RWPE2 (cell line): ENCODE results near the gene IFT81.
A peak's percentile ranks its signal among the peaks of the same experiment; 100 is the strongest.
"Not testable (repeated sequence)": the region's sequence is repeated elsewhere in the genome, so short reads cannot be mapped to it uniquely, and the experiment has no call there.

Experiments
- ATAC-seq: fragments of 200-7000 bp; cut with Tn5 transposase; 3 replicates; pipeline ENCODE4 v1.9.1; 2021; ENCODE audit warnings: low read depth
- DNase-seq: peaks from one replicate; pipeline ENCODE4 v3.0.0-alpha.2; 2020; ENCODE audit warnings: low spot score
- H3K27ac ChIP-seq: fragments of 450-650 bp; 2 replicates; pipeline ENCODE4 v1.5.1; 2017; ENCODE audit warnings: mild to moderate bottlenecking; ENCODE audit not compliant: poor library complexity, severe bottlenecking
- H3K27me3 ChIP-seq: fragments of 250-450 bp; sonication (Bioruptor Pico); 2 replicates; pipeline ENCODE4 v1.5.1; 2021; ENCODE audit warnings: mild to moderate bottlenecking, moderate library complexity; ENCODE audit not compliant: insufficient read depth, poor library complexity, severe bottlenecking
- H3K36me3 ChIP-seq: fragments of 250-450 bp; sonication (Bioruptor Pico); 2 replicates; pipeline ENCODE4 v1.5.1; 2020; ENCODE audit warnings: low read depth, mild to moderate bottlenecking, moderate library complexity
- H3K4me1 ChIP-seq: fragments of 250-450 bp; sonication (Bioruptor Pico); 2 replicates; pipeline ENCODE4 v1.5.1; 2021; ENCODE audit warnings: mild to moderate bottlenecking, moderate library complexity; ENCODE audit not compliant: insufficient read depth, poor library complexity, severe bottlenecking
- H3K4me3 ChIP-seq: fragments of 250-450 bp; sonication (Bioruptor Pico); 2 replicates; pipeline ENCODE4 v1.5.1; 2021; ENCODE audit warnings: mild to moderate bottlenecking, moderate library complexity; ENCODE audit not compliant: severe bottlenecking
- H3K9me3 ChIP-seq: fragments of 250-450 bp; sonication (Bioruptor Pico); 2 replicates; pipeline ENCODE4 v1.5.1; 2021; ENCODE audit warnings: mild to moderate bottlenecking, moderate library complexity; ENCODE audit not compliant: severe bottlenecking
- CTCF ChIP-seq: fragments of 450-650 bp; IDR thresholded peaks from one replicate; pipeline ENCODE4 v1.5.1; 2017; ENCODE audit warnings: mild to moderate bottlenecking, moderate library complexity; ENCODE audit not compliant: poor library complexity, severe bottlenecking

IFT81 gene

GRCh38 chr12:110112335-110112660, 11.9 kb upstream of the IFT81 start:
- no peak for ATAC-seq
- Histone ChIP-seq H3K27me3 (no peaks in the 10 kb centered on the region), H3K27ac (no peak overlapping the region), H3K4me3 (no peak overlapping the region), H3K9me3 (no peaks in the 10 kb centered on the region), H3K4me1 (peaks cover 22% of the 10 kb centered on the region), H3K36me3 (no peaks in the 10 kb centered on the region)
- TF ChIP-seq CTCF = no peak
- DNase-seq = no peak

- H3K9me3 ChIP-seq = no peaks in the 10 kb centered on the region
- no peaks in the 10 kb centered on the region for H3K27me3 ChIP-seq
- ATAC-seq (no peak), DNase-seq (no peak)
- H3K36me3 ChIP-seq = no peaks in the 10 kb centered on the region
- no peak overlapping the region for H3K27ac ChIP-seq
- H3K4me1 ChIP-seq = peaks cover 4% of the 10 kb centered on the region
- no peak overlapping the region for H3K4me3 ChIP-seq
- TF ChIP-seq CTCF = no peak
These were observed 9.6 kb upstream of the IFT81 start for GRCh38 chr12:110114528-110114937.

GRCh38 chr12:110115675-110116074, 8.5 kb upstream of the IFT81 start:
- H3K27me3 ChIP-seq = no peaks in the 10 kb centered on the region
- H3K9me3 ChIP-seq = no peaks in the 10 kb centered on the region
- no peak overlapping the region for H3K4me3 ChIP-seq
- no peak for TF ChIP-seq CTCF
- no peaks in the 10 kb centered on the region for H3K36me3 ChIP-seq
- no peak for DNase-seq
- ATAC-seq = no peak
- H3K4me1 ChIP-seq = no peaks in the 10 kb centered on the region
- no peak overlapping the region for H3K27ac ChIP-seq

GRCh38 chr12:110116623-110117022, 7.5 kb upstream of the IFT81 start:
- ATAC-seq (no peak), DNase-seq (no peak)
- no peaks in the 10 kb centered on the region for H3K4me1 ChIP-seq
- H3K27me3 ChIP-seq = no peaks in the 10 kb centered on the region
- no peak for TF ChIP-seq CTCF
- H3K9me3 ChIP-seq = no peaks in the 10 kb centered on the region
- H3K27ac ChIP-seq = no peak overlapping the region
- no peaks in the 10 kb centered on the region for H3K36me3 ChIP-seq
- no peak overlapping the region for H3K4me3 ChIP-seq

GRCh38 chr12:110117210-110117609, 6.9 kb upstream of the IFT81 start:
- not testable (repeated sequence) for H3K27ac ChIP-seq, H3K9me3 ChIP-seq, H3K36me3 ChIP-seq, ATAC-seq, DNase-seq, H3K4me1 ChIP-seq, H3K27me3 ChIP-seq, H3K4me3 ChIP-seq
- peak; percentile 32 for TF ChIP-seq CTCF
